Large intestine (tissue), 12 donors: ENCODE results near the gene SYTL4. TPM values are rescaled to one million over a fixed set of nuclear protein-coding genes. Genes with fewer than 3 reads are reported as not detected.
"Not testable (repeated sequence)": the region's sequence is repeated elsewhere in the genome, so short reads cannot be mapped to it uniquely, and the experiment has no call there.

Experiments
- DNase-seq, 2 donors: peaks; one replicate each; pipeline versions ENCODE4 v3.0.0 to v3.0.0-alpha.2; 2013
- H3K27ac ChIP-seq: one replicate; pipeline ENCODE4 v1.5.1; 2013; ENCODE audit warnings: low read length
- H3K27me3 ChIP-seq: 2 replicates; pipeline ENCODE4 v1.6.1; 2013; ENCODE audit warnings: low read length; ENCODE audit not compliant: control insufficient read depth, insufficient read depth
- H3K36me3 ChIP-seq: 2 replicates; pipeline ENCODE4 v1.6.1; 2013; ENCODE audit warnings: low read length; ENCODE audit not compliant: control insufficient read depth, insufficient read depth
- H3K4me1 ChIP-seq: one replicate; pipeline ENCODE4 v1.6.1; 2013; ENCODE audit warnings: low read length; ENCODE audit not compliant: control insufficient read depth, insufficient read depth
- H3K4me3 ChIP-seq: one replicate; pipeline ENCODE4 v1.5.1; 2013; ENCODE audit warnings: low read length
- H3K9me3 ChIP-seq: one replicate; pipeline ENCODE4 v1.6.1; 2013; ENCODE audit warnings: mild to moderate bottlenecking, low read depth, low read length, moderate library complexity; ENCODE audit not compliant: control insufficient read depth
- WGBS: methylation state at CpG from one replicate; pipeline ENCODE4 v1.1.5; 2013; ENCODE audit warnings: low lambda C conversion rate; ENCODE audit not compliant: insufficient coverage; 5-methylcytosine and 5-hydroxymethylcytosine counted together
- long read RNA-seq, 11 donors: transcript quantifications; one replicate each; lab custom pipeline, GENCODE V29; 2026
- polyA plus RNA-seq: library from polyadenylated mRNA; unstranded; fragments of 120-200 nt; gene quantifications from one replicate; pipeline ENCODE4 v1.2.1, GENCODE V29; 2013

SYTL4 gene
- polyA plus RNA-seq: 6.0 TPM
- long read RNA-seq, donor 1: 0 reads
- long read RNA-seq, donor 2: 0 reads
- long read RNA-seq, donor 3, partial matches to known transcripts: 0 of 2 reads
- long read RNA-seq, donor 3, other reads (novel, unspliced or antisense): 0 of 2 reads
- long read RNA-seq, donor 4: 0 reads
- long read RNA-seq, donor 5: 0 reads
- long read RNA-seq, donor 6, partial matches to known transcripts: 0 of 1 reads
- long read RNA-seq, donor 6, other reads (novel, unspliced or antisense): 0 of 1 reads
- long read RNA-seq, donor 7: 0 reads
- long read RNA-seq, donor 8: 0 reads
- long read RNA-seq, donor 9, partial matches to known transcripts: 0 of 1 reads
- long read RNA-seq, donor 9, other reads (novel, unspliced or antisense): 0 of 1 reads
- long read RNA-seq, donor 10: 0 reads
- long read RNA-seq, donor 11: 0 reads

DNA sequence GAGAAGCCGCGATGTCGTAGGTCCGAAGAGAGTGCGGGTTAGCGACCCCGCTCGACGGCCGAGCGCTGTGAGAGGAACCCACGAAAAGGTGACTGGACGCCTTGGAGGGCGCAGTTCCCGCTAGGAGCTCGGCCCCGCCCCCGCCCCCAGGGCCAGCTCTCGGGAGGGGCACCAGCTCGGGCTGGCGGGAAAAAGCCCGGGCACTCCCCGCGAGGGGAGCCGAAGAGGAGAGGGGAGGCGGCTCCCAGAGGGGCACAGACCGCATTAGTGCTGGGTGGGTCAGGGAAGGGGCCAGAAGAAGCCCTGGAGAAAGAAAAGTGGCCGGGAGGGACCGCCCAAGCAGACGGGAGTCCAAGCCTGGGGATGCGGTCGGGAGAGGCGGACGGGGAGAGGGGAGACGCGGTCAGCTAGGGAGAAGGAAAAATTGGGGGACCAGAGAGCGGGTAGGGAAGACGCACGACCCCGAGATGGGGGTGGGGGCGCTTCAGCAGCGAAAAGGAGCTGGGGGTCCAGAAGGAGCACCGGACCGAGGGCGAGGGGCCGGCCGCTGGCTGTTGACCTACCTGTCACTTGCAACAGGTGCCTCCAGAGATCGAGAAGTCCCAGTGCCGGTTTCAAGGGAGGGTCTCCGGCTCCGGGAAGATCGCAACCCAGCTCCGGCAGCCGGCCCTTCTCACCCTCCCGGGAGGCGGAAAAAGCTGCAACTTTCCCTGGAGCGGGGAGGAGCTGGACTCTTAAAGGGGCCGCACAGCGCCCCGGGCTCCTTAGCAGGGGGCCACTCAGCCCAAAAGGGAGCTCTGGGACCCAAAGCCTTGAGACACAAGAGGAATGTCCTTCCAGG, at the start of gene SYTL4:
Gene SYTL4, minus strand, starts transcription at position 681 of the 841 bp plus-strand sequence. CDS start 30,084 bp downstream, outside the sequence.
- WGBS: no CpG with 5 or more reads among the region's 60 CpGs

DNA sequence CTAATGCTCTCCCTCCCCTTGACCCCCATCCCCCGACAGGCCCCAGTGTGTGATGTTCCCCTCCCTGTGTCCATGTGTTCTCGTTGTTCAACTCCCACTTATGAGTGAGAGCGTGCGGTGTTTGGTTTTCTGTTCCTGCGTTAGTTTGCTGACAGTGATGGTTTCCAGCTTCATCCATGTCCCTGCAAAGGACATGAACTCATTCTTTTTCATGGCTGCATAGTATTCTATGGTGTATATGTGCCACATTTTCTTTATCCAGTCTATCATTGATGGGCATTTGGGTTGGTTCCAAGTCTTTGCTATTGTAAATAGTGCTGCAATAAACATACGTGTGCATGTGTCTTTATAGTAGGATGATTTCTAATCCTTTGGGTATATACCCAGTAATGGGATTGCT, 37.5 kb upstream of the SYTL4 start:
- no CpG with 5 or more reads among the region's 6 CpGs for WGBS
- H3K36me3 ChIP-seq, H3K4me1 ChIP-seq, H3K4me3 ChIP-seq, H3K27ac ChIP-seq, H3K9me3 ChIP-seq, H3K27me3 ChIP-seq, DNase-seq: not testable (repeated sequence)

More for the DNA sequence above, at the start of gene SYTL4:
- DNase-seq: peak; percentile 1 to 19
- H3K36me3 ChIP-seq: no peaks in the 10 kb centered on the region
- H3K4me1 ChIP-seq: no peaks in the 10 kb centered on the region
- H3K27ac ChIP-seq: no peak within 1 kb of the TSS
- H3K27me3 ChIP-seq: no peaks in the 10 kb centered on the region
- H3K4me3 ChIP-seq: peak within 1 kb of the TSS; percentile 65
- no peaks in the 10 kb centered on the region for H3K9me3 ChIP-seq

DNA sequence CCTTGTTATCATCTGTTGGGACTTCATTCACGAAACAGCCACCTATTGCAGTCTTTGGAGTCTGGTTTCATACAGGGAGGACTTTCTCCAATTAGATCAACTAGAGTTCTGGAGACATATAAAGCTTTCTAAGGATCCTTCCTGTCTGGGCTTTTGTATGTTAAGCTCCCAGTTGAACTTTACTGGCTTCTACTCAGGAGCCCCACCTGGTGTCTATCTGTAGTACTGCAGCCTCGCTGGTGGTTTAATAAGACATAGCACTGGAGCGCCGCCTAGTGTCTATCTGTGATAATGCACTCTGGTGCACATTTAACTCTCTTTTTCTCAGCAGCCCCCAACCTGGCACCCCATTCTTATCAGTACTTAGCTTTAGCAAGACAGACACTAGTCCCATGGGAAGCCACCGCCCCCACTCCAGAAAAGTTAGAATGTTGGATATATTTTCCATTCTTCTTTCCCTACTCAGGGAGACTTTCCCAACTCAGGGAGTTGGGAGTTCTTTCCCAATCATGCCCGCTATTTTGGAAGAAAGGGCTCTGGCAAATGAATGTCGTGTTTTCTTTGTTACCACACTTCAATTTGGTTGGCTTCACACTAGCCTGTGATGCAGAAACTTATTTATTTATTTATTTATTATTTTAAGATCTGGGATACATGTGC, 36.9 kb upstream of the SYTL4 start:
- H3K27me3 ChIP-seq: no peaks in the 10 kb centered on the region
- WGBS: no CpG with 5 or more reads among the region's 7 CpGs
- peaks cover 3% of the 10 kb centered on the region for H3K9me3 ChIP-seq
- no peaks in the 10 kb centered on the region for H3K36me3 ChIP-seq
- H3K27ac ChIP-seq: no peak overlapping the region
- no peak overlapping the region for H3K4me3 ChIP-seq
- no peaks in the 10 kb centered on the region for H3K4me1 ChIP-seq
- DNase-seq: peak; percentile 32 to 44

DNA sequence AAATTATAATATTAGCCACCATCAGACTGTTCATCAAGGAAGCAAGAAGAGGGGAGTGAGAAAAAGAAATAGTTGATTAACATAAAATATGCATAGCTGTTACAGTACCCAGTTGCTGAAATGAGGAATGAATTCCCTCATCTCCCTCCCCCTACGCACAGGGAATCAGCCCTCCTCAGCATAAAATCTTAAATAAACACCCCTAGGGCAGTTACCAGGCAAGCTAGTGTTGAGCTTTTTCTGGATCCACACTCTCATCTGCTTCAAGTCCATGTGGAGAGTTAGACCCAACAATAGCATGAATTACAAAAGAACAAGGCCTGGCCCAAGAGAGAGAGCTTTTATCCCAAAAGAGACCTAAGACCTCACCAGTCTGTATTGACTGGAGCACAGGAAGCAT, 19.0 kb upstream of the SYTL4 start:
- WGBS: no CpG with 5 or more reads among the region's 1 CpG
- no peaks in the 10 kb centered on the region for H3K27me3 ChIP-seq
- no peak overlapping the region for H3K4me3 ChIP-seq
- no peak overlapping the region for H3K27ac ChIP-seq
- no peak for DNase-seq
- H3K36me3 ChIP-seq: no peaks in the 10 kb centered on the region
- no peaks in the 10 kb centered on the region for H3K9me3 ChIP-seq
- H3K4me1 ChIP-seq: peaks cover 2% of the 10 kb centered on the region

DNA sequence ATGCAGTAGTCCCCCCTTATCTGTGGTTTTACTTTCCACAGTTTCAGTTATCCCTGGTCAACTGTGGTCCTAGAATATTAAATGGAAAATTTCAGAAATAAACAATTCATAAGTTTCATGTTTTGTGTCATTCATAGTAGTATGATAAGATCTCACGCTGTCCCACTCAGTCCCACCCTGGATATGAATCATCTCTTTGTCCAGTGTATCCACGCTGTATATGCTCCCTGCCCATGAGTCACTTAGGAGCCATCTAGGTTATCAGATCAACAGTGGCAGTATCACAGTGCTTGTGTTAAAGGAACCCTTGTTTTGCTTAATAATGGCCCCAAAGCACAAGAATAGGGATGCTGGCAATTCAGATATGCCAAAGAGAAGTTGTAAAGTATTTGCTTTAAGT, 16.2 kb upstream of the SYTL4 start:
- Histone ChIP-seq H3K9me3 (no peaks in the 10 kb centered on the region), H3K27ac (no peak overlapping the region)
- no CpG with 5 or more reads among the region's 2 CpGs for WGBS

DNA sequence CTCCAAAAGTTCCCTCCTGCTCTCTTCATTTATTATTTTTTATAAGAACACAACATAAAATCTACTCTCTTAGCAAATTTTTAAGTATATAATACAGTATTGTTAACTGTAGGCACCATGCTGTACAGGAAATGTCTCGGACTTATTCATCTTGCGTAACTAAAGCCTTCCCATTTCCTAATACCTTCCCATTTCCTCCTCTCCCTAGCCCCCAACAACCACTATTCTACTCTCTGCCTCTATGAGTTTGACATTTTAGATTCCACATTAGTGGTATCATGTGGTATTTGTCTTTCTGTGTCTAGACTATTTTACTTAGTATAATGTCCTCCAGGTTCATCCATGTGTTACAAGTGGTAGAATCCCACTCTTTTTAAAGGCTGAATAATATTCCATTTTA, 15.8 kb upstream of the SYTL4 start:
- no peaks in the 10 kb centered on the region for H3K9me3 ChIP-seq
- no peak overlapping the region for H3K4me3 ChIP-seq
- H3K4me1 ChIP-seq: peaks cover 2% of the 10 kb centered on the region
- H3K27me3 ChIP-seq: no peaks in the 10 kb centered on the region
- H3K27ac ChIP-seq: no peak overlapping the region
- H3K36me3 ChIP-seq: no peaks in the 10 kb centered on the region
- WGBS: 100% methylated on average over 1 of the region's 2 CpGs
- DNase-seq: no peak

More for the DNA sequence above, 16.2 kb upstream of the SYTL4 start:
- Histone ChIP-seq H3K36me3 (no peaks in the 10 kb centered on the region), H3K4me3 (no peak overlapping the region), H3K4me1 (peaks cover 2% of the 10 kb centered on the region), H3K27me3 (no peaks in the 10 kb centered on the region)
- no peak for DNase-seq

DNA sequence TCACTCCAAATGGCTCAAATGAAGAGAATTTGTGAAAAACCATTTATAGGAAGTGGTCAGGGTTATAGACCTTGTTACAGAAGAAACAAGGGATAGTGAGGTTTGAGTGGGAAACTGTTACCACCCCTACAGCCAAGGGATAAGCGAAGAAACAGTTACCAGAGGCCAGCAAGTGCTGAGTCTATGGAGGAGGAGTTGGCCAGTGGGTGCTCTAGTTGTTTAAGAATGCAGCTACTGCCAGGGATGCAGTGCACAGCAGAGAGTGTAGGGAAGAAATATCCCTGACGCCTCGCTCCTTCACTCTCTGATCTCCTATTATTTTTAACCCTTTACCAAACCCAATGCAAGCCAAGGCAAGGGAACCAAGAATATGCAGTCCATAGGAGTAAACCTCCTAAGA, 15.2 kb upstream of the SYTL4 start:
- no peaks in the 10 kb centered on the region for H3K36me3 ChIP-seq
- DNase-seq: no peak
- H3K27ac ChIP-seq: no peak overlapping the region
- H3K4me3 ChIP-seq: no peak overlapping the region
- H3K4me1 ChIP-seq: peaks cover 2% of the 10 kb centered on the region
- no peaks in the 10 kb centered on the region for H3K9me3 ChIP-seq
- no peaks in the 10 kb centered on the region for H3K27me3 ChIP-seq
- no CpG with 5 or more reads among the region's 3 CpGs for WGBS

DNA sequence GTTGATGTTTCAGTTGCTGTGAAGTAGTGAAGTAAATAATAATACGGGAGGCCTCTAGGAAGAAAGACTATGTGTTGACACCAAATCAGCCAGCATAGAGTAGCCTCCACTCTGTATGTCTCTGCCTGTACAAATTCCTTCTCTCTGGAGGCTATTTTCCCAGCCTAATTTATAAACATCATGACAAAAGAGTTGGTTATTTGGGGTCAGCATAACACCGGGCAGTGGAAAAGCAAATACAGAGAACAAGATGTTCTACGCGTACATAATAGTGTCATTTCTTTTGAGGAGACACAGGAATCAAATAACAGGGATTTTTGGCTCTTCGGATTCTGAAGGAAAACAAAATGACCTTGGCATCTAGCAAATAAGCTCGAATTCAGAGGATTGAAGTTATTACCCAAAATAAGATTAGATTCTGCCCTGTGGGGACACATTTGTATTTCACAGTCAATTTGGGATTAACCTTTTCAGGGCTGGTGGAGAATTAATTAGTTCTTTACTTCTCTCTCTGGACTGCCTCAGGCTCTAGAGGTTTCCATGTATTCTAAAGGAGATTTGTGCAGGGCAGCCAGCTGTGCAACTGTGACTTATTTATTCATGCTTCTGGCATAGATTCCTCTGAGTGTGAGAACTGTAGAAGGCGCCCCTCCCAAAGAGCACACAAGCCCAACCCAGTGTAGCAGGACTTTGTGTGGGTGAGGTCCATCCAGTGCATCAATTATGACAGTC, 14.1 kb upstream of the SYTL4 start:
- Histone ChIP-seq H3K4me1 (peaks cover 2% of the 10 kb centered on the region), H3K27me3 (peaks cover 4% of the 10 kb centered on the region), H3K4me3 (no peak overlapping the region), H3K36me3 (no peaks in the 10 kb centered on the region), H3K27ac (no peak overlapping the region), H3K9me3 (no peaks in the 10 kb centered on the region)
- no CpG with 5 or more reads among the region's 7 CpGs for WGBS
- peak in 1 of 2 donors; percentile 9 for DNase-seq

DNA sequence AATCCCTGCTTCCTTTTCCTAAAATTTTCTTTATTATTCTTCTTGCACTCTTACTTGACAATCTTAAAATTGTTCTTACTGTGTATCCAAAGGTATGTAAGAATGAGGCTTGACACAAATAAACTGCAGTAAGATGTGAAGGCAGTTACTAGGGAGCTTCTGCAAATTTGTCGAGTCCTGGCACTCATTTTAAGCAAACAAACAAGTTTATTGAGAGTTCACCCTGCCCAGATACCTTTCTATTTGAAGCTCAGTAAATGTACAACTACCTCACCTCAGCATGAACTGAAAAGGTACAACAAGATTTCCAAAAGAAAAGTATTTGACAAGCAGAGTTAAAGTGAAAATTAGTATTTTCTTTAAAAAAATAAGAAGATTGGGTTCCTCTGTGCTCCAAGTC, 13.3 kb upstream of the SYTL4 start:
- H3K4me3 ChIP-seq: no peak overlapping the region
- H3K9me3 ChIP-seq: no peaks in the 10 kb centered on the region
- H3K4me1 ChIP-seq: peaks cover 2% of the 10 kb centered on the region
- WGBS: no CpG with 5 or more reads among the region's 1 CpG
- no peak overlapping the region for H3K27ac ChIP-seq
- H3K27me3 ChIP-seq: peaks cover 4% of the 10 kb centered on the region
- no peaks in the 10 kb centered on the region for H3K36me3 ChIP-seq
- DNase-seq: no peak
